NCI-H774 (cell line): ENCODE measurements around the gene SORCS2.

Experiments used
- DNase-seq: peaks from one replicate; lab custom pipeline; 2025; lab: John Stamatoyannopoulos, UW

Gene SORCS2

GRCh38 chr4:7186516-7187167 lies 5.7 kb upstream of the SORCS2 start:
- no peak for DNase-seq

- DNase-seq, result no peak
Measured at GRCh38 chr4:7187168-7187535, 5.2 kb upstream of the SORCS2 start.

DNA sequence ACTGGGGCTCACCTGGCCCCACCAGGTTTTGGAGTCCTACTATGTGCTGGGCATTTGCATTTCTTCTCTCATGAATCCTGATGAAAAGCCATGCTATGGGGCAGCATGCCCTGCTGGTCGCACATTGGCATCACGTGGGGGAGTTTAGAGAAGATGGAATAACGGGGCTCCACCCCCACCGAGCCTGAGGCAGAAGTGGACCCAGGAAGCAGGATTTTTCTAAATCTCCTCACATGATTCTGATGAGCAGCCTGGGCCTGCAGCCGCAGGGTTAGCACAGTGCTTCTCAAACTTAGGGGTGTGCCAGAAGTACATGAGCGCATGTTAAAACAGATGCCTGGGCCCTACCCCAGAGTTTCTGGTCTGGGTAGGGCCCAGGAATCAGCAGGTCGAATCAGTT lies 4.6 kb upstream of the SORCS2 start:
- no peak for DNase-seq

DNA sequence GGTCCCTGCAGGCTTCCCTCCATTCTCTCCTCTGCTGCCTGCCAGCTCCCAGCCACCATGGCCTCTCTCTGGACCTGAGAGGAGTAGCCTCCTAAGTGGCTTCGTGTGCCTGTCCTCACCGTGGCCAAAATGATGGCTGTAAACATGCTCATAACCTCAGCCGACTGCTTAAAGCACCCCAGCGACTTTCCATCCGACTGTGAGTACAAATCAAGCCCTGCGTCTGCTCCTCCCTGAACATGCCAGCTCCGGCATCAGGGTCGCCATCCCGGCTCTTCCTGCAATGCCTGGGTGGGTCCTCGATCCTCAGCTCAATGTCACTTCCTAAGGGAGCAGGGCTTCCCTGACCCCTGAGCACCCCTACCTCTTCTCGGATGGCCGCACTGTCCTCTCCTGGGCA lies 3.3 kb upstream of the SORCS2 start:
- no peak for DNase-seq

- DNase-seq, result no peak
Measured at GRCh38 chr4:7189475-7190277, 2.7 kb upstream of the SORCS2 start.

DNA sequence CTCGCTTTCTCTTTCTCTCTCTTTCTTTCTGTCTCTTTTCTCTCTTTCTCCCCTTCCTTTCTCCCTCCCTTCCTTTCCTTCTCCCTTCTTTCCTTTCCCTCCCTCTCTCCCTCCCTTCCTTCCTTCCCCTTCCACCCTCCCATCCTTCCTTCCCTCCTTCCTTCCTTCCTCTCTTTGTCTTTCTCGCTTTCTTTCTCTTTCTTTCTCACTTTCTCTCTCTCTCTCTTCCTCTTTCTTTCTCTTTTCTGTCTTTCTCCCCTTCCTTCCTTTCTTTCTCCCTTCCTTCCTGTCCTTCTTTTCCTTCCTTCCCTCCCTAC lies 2.1 kb upstream of the SORCS2 start:
- no peak for DNase-seq

DNA sequence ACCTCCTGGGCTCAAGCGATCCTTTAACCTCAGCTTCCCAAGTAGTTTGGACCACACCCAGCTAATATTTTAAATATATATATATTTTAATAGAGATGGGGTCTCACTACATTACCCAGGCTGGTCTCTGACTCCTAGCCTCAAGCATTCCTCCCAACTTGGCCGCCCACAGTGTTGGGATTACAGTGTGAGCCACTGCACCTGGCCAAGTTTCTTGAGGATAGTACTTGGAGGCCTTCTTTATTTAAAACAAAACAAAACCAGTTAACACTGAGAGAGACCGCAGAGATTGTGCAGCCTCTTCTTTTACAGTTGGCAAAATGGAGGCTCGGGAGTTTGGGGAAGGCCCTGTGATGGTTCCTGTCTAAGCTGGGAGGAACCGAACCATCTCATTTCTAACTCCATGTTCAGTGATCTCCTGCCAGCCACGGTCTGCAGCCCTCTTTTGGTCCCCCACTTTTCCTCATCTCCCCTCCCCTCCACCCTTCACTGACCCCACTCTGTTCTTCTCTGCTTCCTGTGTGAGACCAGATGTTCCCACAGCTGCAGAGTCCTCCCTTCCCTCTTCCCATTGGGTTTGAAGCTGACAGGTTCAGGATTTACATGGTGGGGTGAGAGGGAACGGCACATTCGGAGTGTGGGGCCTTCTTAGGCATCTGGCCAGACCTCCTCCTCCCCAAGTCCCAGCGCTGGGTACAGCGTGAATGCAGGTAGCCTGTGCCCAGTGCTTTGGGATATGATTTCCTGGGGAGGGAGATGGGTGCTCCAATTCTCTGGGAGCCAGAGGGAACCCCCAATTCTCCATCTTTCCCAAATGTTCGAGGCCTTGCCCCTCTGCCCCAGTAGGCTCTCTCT lies 1.4 kb upstream of the SORCS2 start:
- no peak for DNase-seq

DNA sequence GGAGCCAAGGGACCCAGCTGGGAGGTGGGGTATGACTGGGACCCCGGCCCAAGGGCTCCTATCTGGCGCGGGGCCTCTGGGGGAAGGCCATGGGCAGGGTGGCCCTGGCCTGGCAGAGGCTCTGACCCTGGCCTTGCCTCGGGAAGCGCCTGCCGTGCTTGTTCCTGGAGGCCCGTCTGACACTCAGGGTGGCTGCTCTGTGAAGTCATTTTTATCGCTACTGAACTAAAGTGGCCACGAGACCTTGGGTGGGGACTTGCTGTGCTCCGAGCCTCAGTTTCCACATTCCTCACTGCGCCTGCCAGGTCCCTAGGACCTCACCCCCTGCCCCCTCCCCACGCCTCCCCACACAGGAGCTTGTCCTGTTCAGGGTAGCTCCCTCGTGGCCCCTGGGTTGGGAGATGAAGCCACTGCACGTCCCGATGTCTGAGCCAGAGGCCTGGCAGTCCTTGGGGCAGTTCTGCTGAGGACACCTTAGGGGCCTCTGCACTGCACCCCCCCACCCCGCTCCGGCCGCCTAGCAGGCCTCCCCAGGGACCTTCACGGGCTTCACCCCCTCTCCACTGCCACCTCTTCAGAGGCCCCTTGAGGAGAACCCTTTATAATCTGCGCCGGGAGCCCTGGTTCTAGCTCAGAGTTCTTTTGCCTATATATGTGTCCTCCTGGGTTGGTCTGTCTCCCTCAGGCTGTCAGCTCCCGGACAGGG lies 639 bp upstream of the SORCS2 start:
- DNase-seq, result no peak

GRCh38 chr4:7193030-7193958 lies 956 bp downstream of the SORCS2 start:
- no peak for DNase-seq

DNA sequence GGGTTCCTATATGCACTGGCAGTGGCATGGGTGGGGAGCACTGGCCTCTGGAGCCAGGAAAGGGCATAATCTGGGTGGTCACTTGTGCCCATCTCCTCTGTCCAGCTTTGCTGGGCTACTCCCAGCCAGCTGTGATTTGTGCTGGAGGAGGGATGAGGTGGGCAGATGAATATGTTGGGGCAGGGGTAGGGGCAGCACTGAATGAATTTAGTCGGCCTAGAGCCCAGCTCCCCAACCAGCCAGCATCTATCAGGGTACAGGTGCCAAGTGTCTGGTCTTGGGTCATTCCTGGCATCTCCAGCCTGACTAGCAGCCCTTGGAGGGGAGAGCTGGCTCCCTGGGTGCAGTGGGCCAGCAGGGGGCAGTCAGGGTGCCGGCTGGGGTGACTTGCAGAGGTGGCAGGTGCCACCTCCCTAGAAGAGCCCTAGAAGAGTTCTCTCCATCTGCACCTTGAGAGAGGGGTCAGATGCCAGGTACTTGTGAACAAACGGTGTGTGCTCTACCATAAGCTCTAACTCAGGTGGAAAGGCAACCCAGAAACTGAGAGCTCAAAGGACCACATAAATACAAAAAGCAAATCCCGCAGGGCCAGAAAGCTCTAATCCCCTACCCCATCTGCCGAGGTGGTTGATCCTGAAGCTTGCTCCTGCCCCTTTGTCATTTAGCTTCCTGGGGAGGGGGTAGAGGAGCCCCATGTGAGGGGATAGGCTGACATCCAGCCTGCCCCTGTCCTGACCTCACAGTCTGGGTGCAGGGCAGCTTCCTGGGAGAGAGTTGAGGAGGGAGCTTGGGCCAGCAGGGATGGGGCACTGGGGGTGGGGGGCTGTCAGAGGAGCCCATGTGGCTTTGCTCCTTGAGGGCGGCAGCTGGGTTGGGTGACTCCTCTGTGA lies 2.2 kb downstream of the SORCS2 start:
- no peak for DNase-seq

DNA sequence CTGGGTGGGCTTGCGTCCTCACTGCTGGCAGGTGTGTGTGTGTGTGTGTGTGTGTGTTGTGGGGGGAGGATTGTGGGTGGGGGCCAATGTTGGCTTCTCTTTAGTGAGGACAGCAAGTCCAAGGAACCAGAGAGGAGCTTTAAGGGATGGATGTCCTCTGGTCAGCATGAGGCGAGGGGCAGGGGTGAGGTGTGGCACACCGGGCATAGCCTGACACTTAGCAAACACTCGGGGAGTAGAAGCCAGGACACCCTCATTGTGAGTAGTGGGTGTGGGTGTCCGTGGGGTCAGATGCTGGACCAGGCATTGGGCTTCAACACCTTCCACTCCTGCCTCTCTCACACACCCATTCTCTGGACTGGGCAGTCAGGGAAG lies 2.8 kb downstream of the SORCS2 start:
- no peak for DNase-seq

- DNase-seq, result no peak
Measured at GRCh38 chr4:7195546-7196287, 3.4 kb downstream of the SORCS2 start.

DNA sequence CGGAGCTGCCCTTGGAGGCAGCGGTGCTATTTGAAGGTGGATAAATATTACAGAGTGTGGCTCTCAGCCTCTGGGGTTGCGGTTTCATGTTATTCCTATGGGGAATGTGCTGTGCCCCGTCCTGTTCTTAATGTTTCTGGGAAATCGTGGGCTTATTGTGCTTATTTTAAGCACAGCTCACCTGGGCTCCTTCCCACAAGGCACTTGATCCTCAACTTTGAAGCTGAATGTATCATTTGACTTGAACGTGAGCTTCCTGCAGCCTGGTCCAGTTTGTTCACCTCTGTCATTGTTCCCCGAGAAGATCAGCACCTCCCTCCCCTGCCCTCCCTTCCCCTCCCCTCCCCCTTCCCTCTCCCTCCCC lies 3.9 kb downstream of the SORCS2 start:
- DNase-seq, result no peak

DNA sequence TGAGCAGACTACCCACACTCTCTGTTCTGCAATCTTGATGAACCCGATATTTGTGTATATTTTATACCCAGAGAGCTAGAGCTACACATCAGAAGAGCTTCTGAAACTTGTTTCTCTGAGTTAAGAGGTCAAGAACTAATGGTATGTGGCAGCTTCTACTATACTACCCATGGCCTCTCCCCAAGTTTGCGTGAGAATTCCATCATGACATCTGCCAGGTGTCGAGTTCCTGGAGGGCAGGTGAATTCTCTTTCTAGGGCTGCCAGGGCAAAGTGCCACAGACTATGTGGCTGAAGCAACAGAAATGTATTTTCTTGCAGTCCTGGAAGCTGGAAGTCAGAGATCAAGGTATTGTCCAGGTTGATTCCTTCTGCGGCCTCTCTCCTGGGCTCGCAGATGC lies 4.4 kb downstream of the SORCS2 start:
- DNase-seq, result no peak

GRCh38 chr4:7197910-7198309 lies 5.6 kb downstream of the SORCS2 start:
- DNase-seq, result no peak

GRCh38 chr4:7198440-7199128 lies 6.2 kb downstream of the SORCS2 start:
- no peak for DNase-seq

DNA sequence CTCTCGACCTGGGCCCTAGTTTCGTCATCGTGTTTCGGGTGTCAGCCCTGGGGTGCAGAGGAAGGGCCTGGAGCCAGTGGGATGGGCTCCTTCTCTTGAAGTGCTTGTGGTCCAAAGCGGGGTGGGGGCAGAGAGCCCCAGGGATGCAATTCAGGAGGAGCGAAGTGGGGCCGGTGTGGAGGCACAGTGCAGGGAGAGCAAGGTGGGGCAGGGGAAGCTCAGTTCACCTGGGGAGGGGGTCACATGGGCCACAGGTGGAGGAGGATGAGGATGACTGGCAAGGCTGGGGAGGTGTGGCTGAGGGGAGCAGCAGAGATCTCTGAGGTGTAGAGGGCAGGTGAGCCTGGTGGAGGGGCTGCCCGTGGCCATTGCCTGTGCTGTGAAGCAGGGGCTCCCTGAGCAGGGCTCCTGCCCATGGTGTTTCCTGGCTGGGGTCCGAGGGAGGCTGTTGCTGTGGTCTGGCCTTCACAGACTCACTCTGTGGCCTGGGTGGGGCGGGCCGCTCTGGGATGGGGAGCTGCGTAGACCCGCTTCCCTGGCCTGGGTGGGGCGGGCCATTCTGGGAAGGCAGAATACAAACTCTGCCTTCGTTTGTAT lies 6.9 kb downstream of the SORCS2 start:
- DNase-seq, result no peak

DNA sequence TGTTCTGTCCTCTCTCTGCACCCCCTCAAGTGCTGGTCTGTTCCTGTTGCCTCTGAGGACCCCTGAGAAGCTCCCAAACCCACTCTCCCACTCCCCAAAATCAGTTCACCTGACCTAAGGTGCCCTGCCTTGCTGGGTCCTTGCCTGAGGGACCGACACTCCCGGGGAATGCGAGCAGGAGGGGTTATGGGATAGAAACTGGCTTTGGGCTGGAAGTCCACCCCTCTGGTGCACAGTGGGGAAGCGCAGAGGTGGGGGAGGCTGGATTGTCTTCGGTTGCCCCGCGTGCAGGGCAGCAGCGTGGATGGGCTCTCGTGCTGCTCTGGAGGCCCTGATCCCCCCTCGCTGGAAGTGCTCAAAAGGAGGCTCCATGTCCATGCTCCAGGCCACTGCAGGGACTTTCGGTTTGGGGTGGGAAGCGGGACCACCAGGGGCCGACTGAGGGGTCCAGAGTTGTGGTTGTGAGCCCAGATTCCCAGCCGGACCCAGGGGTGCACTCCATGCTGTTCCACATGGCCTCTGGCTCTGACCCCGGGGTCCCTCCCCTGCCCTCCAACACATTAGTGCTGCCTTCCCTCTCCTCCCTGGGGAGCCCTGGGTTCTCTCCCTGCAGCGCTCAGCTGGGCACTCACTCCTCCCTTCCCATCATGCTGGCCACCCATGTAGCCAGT lies 7.6 kb downstream of the SORCS2 start:
- DNase-seq, result no peak
